Thymus (tissue), 11 donors: ENCODE results near the gene PSG6. TPM values are rescaled to one million over a fixed set of nuclear protein-coding genes. Genes with fewer than 3 reads are reported as not detected.
A peak's percentile ranks its signal among the peaks of the same experiment; 100 is the strongest.
"Not testable (repeated sequence)": the region's sequence is repeated elsewhere in the genome, so short reads cannot be mapped to it uniquely, and the experiment has no call there.

Experiments used
- DNase-seq, 9 donors: peaks; one replicate each; pipeline ENCODE4 v3.0.0-alpha.2; 2013; ENCODE audit warnings: low spot score in 9 of 9, low read depth in 6 of 9, missing footprints in 1 of 9
- H3K27ac ChIP-seq, 2 donors: one replicate each; pipeline ENCODE4 v1.5.1; 2013; ENCODE audit warnings: control low read depth in 1 of 2, low read depth in 1 of 2, low read length in 1 of 2, mild to moderate bottlenecking in 1 of 2, moderate library complexity in 1 of 2
- H3K27me3 ChIP-seq, 2 donors: one replicate each; pipeline ENCODE4 v1.5.1; 2013; ENCODE audit warnings: low read length in 1 of 2; ENCODE audit not compliant: control insufficient read depth in 2 of 2, insufficient read depth in 1 of 2
- H3K36me3 ChIP-seq, 2 donors: one replicate each; pipeline ENCODE4 v1.5.1; 2013; ENCODE audit warnings: low read length in 1 of 2, mild to moderate bottlenecking in 1 of 2, moderate library complexity in 1 of 2; ENCODE audit not compliant: control insufficient read depth in 2 of 2, insufficient read depth in 2 of 2
- H3K4me1 ChIP-seq, 2 donors: one replicate each; pipeline ENCODE4 v1.5.1; 2013; ENCODE audit warnings: low read length in 2 of 2; ENCODE audit not compliant: control insufficient read depth in 2 of 2, insufficient read depth in 2 of 2
- H3K4me3 ChIP-seq, 2 donors: one replicate each; pipeline ENCODE4 v1.5.1; 2013; ENCODE audit warnings: low read length in 2 of 2, control low read depth in 1 of 2, mild to moderate bottlenecking in 1 of 2
- H3K9me3 ChIP-seq, 2 donors: one replicate each; pipeline ENCODE4 v1.5.1; 2013; ENCODE audit warnings: low read length in 1 of 2, mild to moderate bottlenecking in 1 of 2; ENCODE audit not compliant: control insufficient read depth in 2 of 2, insufficient read depth in 1 of 2
- WGBS: extraction: QIAGEN DNeasy Blood & Tissue Kit; methylation state at CpG from one replicate; pipeline ENCODE4 v1.1.7; 2013; 5-methylcytosine and 5-hydroxymethylcytosine counted together
- polyA plus RNA-seq: library from polyadenylated mRNA; stranded (reverse); fragments of 200-250 nt; gene quantifications from one replicate; pipeline ENCODE4 v1.2.3, GENCODE V29; 2013
- total RNA-seq: library from RNA; stranded (reverse); fragments of 120-200 nt; gene quantifications from one replicate; pipeline ENCODE4 v1.2.4, GENCODE V29; 2013
- donor health status: healthy.

PSG6 gene
- total and polyA plus RNA-seq, 2 donors, result 0.11 TPM; not detected in 1

DNA sequence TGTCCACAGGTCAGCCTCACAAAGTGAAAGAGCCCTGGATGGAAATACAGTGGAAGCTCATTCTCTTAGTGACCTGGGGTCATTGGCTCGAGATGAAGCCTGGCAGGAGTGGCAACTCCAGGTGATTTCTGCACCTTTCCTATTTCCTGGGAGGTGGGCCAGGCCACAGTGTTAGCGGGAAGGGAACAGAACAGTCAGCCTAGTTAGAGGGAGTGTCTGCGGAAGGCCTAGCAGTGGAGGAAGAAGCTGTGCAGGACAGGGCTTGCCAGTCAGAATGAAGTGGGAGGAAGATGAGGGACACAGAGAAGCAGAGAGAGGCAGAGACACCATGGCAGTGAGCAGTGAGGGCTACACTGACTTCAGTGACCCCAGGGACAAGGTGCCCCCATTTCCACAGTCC, 15.7 kb upstream of the PSG6 start:
- not testable (repeated sequence) for H3K4me1 ChIP-seq, DNase-seq

DNA sequence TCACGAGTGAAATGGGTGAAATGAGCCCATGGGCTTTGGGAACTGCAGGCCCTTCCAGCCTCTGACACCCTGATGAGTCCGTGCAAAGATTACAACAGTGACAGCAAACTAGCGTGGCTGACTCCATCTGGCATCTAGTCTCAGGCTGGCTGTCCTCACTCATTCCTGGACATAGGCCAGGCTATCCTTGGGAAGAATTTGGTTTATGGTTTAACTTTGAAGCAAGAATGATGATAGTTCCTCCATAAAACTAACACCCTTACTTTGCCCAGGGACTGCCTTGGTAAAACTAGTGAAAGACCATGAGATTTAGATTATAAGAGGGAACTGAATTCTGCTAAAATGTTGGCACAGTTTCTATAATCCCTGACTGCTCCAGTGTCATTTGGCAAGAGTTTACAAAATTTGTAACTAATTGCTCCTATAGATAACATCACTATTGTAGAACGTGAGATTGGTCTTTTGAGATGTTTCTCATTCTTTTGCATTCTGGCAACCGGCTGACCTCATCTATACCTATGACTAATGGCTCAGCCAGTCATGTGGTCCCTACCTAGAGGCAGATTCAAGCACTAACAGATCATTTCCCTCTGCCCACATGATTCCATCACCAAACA, 14.9 kb upstream of the PSG6 start:
- H3K9me3 ChIP-seq, H3K4me3 ChIP-seq, DNase-seq, H3K27ac ChIP-seq, H3K4me1 ChIP-seq, H3K36me3 ChIP-seq, H3K27me3 ChIP-seq: not testable (repeated sequence)
- WGBS, result 84% methylated on average over 5 of the region's 5 CpGs

More for the DNA sequence above, 15.7 kb upstream of the PSG6 start:
- not testable (repeated sequence) for H3K27ac ChIP-seq, H3K4me3 ChIP-seq, H3K36me3 ChIP-seq, H3K27me3 ChIP-seq, H3K9me3 ChIP-seq
- WGBS, result 85% methylated on average over 3 of the region's 3 CpGs

DNA sequence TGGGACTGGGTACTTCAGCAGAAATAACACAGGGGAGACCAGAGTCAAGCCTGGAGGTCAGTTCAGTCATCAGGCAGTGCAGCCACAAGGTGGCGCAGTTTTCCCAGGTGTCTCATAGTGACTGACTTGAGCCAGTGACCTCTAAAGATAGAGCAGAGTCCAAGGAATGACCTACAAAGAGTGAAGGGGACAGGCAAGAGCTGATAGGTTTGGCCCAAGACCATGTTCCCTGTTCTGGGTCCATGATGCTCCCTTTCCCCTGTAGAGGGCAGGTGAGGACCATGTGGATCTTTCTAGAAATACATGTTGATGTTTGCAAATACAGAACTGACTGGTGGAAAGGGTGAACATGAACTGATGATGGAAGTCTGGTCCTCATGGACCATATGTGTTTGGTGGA, 12.5 kb upstream of the PSG6 start:
- 3% methylated on average over 1 of the region's 1 CpG for WGBS
- not testable (repeated sequence) for H3K4me3 ChIP-seq, H3K36me3 ChIP-seq, DNase-seq, H3K9me3 ChIP-seq, H3K27ac ChIP-seq, H3K27me3 ChIP-seq, H3K4me1 ChIP-seq

DNA sequence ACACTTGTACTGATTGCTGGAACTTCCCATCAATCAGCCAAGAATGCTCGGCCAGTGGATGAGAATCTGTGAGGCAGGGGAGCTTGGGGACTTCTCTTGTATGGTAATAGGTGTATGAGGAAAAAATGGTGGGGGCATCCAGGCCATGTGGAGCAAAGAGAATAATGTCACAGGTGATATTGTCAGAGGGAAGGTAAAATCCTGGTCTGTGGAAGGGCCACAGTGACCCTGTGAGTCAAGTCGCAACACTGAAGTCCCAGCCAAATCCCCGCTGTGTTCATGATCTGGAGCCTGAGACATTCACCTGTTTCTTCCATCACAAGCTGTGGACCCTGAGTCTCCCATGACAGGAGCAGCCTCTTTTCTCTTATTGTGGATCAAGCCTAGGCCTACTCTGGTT, 11.2 kb upstream of the PSG6 start:
- WGBS, result 92% methylated on average over 3 of the region's 3 CpGs
- no peak for DNase-seq
- Histone ChIP-seq H3K27ac (no peak overlapping the region), H3K9me3 (no peaks in the 10 kb centered on the region), H3K4me1 (no peaks in the 10 kb centered on the region), H3K4me3 (no peak overlapping the region), H3K36me3 (no peaks in the 10 kb centered on the region), H3K27me3 (no peaks in the 10 kb centered on the region)

DNA sequence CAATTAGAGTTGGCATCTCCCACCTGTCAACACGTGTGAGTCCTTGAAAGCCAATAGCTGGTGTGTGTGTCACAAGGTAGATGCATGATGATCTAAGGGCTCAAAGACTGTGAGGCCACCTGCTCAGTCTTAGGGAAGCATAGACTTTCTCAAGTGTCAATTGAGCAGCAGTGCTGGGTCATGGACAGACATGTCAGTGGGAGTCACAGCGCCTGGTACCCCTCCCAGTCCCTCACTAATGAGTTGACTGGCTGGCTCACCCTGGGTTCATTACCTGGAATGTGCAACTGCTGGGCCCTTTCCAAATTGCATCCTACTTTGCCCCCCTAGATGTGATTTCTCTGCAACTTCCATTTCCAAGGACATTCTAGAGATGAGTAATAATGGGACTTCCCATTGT, 9.1 kb upstream of the PSG6 start:
- Histone ChIP-seq H3K27me3 (no peaks in the 10 kb centered on the region), H3K9me3 (no peaks in the 10 kb centered on the region), H3K4me3 (no peak overlapping the region), H3K27ac (no peak overlapping the region), H3K4me1 (no peaks in the 10 kb centered on the region), H3K36me3 (no peaks in the 10 kb centered on the region)
- WGBS, result 75% methylated on average over 2 of the region's 2 CpGs
- no peak for DNase-seq

DNA sequence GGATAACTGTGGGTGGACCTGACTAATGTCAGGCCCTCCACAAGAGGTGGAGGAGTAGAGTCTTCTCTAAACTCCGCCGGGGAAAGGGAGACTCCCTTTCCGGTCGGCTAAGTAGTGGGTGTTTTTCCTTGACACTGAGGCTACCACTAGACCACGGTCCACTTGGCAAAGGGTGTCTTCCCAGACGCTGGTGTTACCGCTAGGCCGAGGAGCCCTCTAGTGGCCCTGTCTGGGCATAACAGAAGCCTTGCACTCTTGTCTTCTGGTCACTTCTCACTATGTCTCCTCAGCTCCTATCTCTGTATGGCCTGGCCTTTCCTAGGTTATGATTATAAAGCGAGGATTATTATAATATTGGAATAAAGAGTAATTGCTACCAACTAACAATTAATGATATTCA, 5.4 kb upstream of the PSG6 start:
- peak in 2 of 9 donors; percentile 2 to 3 for DNase-seq
- H3K4me1 ChIP-seq, H3K4me3 ChIP-seq, H3K36me3 ChIP-seq, H3K27me3 ChIP-seq, H3K9me3 ChIP-seq, H3K27ac ChIP-seq: not testable (repeated sequence)
- 52% methylated on average over 9 of the region's 9 CpGs for WGBS

DNA sequence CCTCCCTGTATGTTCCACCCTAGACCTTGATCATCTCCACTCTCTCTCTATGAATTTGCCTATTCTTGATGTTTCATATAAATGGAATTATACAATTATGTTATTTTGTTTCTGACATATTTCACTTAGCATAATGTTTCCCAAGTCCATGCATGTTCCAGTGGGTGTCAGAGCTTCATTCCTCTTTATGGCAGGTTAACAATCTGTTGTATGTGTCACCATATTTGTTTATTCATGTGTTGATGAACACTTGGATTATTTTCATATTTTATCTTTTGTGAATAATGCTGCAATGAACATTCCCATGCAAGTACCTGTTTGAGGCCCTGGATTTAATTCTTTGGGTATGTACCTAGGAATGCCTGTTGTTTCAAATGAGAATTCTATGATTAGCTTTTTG, 3.3 kb upstream of the PSG6 start:
- not testable (repeated sequence) for DNase-seq, H3K27me3 ChIP-seq, H3K4me1 ChIP-seq, H3K36me3 ChIP-seq, H3K4me3 ChIP-seq, H3K27ac ChIP-seq, H3K9me3 ChIP-seq

DNA sequence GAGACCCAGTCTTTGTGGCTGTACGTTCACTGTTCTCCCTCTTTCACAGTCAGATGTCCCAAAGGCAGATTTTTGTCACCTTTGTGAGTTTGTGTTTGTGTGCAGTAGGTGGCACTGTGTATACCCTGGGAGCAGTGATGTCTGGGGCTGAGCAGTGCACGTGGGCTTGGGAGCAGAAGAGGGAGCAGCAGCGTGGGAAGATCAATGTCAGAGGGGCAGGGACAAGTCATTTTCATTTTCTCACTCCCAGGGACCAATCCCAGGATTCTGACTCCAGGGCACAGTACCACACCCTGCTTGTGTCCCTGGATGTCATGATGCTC, 2.0 kb upstream of the PSG6 start:
- Histone ChIP-seq H3K36me3 (no peaks in the 10 kb centered on the region), H3K27me3 (no peaks in the 10 kb centered on the region), H3K4me3 (no peak overlapping the region), H3K27ac (no peak overlapping the region), H3K4me1 (no peaks in the 10 kb centered on the region), H3K9me3 (no peaks in the 10 kb centered on the region)
- 19% methylated on average over 3 of the region's 3 CpGs for WGBS
- DNase-seq, result no peak

DNA sequence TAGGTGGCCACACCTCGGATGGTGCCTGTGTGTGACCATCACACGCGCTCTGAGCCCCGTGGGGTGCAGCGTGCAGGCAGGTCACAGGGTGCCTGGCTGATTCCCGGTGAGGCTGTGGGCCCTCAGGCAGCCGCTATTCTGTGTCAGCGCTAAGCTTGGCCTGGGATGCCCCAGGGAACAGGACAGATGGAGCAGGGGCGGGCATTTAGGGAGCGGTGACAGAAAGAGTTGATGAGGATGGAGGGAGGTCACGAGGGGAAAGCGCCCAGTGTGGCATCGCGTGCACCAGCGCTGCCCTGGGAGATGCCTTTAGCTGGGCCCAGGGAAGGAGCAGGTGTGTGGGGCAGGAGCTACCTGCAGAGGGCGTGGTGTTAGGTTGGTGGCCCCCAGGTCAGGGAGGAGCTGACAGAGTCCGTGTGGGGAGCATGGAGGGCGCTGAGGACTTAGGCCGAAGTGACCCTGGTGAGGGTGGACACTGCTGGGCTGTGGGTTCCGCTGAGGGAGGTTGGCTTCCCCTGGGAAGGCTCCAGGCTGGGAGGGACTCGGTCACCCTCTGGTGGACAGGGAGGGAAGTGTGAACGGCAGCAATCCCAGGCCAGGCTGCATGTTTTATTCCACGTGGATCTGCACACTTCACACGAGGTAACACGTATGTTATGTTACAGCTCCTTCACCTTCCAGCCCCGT, 1.5 kb upstream of the PSG6 start:
- not testable (repeated sequence) for H3K4me1 ChIP-seq, H3K27me3 ChIP-seq, DNase-seq, H3K36me3 ChIP-seq, H3K9me3 ChIP-seq, H3K4me3 ChIP-seq, H3K27ac ChIP-seq
- WGBS, result 76% methylated on average over 26 of the region's 26 CpGs
